Right ventricle myocardium superior (tissue), 1 donor: ENCODE data around the gene EXOC6B. TPM values are rescaled to one million over a fixed set of nuclear protein-coding genes. Genes with fewer than 3 reads are reported as not detected.

Source experiments
- ATAC-seq: fragments of 200-7000 bp; cut with Tn5 transposase; one replicate; pipeline ENCODE4 v1.9.1; 2020; ENCODE audit warnings: mild to moderate bottlenecking; ENCODE audit not compliant: poor library complexity
- DNase-seq: peaks from one replicate; pipeline ENCODE4 v3.0.0-alpha.2; 2020
- intact Hi-C: fragments of 100-400 bp; cut with DNase I; formaldehyde crosslinking; loops from one replicate; pipeline ENCODE4 v1.11.2; 2022
- total RNA-seq: library from RNA; stranded (reverse); fragmentation: NEBNext Ultra II Directional; extraction: Animal tissue kit (Norgen Biotek cat#: 25700); gene quantifications from one replicate; pipeline ENCODE4 v1.2.1, GENCODE V29; 2021
- donor health status: DM: no; HTN: yes; CAD: no; lungs with severe emphysema.

The EXOC6B gene
- total RNA-seq, 1 donor from 2014 or later: 96.9 TPM

DNA sequence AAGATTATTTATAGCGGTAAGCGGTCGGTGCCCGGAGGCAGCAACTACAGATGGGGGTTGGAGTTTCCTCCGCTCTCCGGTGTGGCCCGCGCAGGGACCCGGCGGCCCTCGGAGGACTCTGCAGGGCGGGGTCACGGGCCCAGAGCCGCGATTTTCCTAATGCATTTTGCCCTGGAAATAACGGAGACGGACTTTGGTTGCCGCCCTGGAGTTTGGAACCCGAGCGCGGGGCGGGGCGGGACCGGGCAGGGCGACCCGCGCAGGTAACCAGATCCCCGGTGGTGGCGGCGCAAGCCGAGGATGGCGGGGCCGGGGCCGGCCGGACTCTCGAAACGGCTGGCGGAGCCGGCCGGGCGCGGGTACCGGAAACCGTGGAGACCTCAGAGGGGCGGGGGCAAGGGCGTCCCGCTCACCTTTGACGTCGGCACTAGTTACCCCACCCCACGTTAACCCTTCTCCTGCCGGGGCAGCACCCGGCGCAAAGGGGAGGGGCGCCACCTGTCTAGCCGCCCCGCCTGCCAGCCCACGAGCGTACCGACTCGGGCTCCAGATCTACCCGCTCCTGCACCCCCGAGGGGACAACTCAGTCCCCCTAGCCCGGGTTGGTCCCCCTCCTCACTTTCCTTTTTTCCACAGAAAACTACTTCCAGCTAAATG lies 681.1 kb downstream of the EXOC6B start:
- ATAC-seq: peak; percentile 71
- DNase-seq: peak; percentile 75
- intact Hi-C loops: loop anchor here (10.0 kb wide), 1 partner anchor 530 kb away; no protein-coding TSS in a partner anchor

DNA sequence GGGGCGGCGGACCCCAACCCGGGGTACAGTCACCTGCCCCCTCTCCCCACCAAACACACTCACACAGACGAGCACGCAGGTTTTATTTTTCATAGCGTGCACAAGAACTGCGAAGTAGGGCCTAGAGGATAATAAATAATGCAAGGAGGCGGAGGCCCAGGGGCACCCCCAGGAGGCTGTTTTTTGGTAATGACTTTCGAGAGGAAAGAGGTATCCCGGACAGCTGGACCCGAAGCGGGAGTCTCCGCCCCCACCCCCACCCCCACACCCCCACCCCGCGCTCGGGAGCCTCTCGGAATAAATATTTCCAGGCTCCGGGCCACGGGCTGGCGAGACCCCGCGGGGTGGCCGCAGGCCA lies 681.6 kb downstream of the EXOC6B start:
- no peak for ATAC-seq
- DNase-seq: peak; percentile 80
- intact Hi-C loops: loop anchor here (10.0 kb wide), 1 partner anchor 529 kb away; no protein-coding TSS in a partner anchor

DNA sequence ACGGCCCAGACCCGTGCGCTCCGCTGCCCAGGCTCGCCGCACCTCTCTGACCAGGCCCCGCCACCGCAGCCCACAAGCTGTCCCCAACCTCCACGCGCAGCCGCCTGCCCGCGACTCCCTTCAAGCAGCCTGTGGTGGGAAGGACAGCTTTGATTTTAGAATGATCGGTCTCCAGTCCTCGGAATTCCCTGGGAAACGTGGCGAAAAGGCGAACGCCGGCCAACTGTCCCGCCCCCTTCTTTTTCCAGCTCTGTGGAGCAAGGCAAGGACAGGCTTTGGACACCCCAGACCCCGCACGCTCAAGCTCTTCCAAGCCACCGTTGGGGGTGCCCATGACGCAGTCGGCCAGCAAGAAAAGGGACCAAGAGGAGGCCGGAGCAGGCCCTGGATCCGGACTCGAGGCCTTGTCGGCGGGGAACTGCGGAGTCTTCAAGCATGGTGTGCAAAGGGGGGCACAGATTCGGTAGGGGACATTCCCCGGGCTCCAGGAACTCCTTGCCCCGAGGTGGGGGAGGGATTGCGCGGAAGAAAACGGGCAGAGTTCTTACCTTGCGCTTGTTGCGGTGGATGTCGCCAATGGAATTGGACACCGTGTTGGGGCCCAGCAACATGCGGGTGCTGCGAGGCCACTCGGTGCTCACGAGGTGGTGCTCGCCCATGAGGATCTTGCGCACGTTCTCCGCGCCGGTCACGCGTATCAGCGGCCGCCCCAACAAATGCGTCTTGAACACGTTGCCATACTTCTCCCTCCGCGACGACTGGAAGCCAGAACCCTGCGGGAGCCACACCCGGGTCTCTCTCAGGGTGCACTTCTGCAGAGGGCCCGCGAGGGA lies 682.2 kb downstream of the EXOC6B start:
- DNase-seq: peak; percentile 62
- intact Hi-C loops: loop anchor here (10.0 kb wide), 1 partner anchor 529 kb away; no protein-coding TSS in a partner anchor
- peak; percentile 28 for ATAC-seq

GRCh38 chr2:72142570-72143440 lies 683.0 kb downstream of the EXOC6B start:
- intact Hi-C loops: loop anchor here (10.0 kb wide), 1 partner anchor 528 kb away; no protein-coding TSS in a partner anchor

DNA sequence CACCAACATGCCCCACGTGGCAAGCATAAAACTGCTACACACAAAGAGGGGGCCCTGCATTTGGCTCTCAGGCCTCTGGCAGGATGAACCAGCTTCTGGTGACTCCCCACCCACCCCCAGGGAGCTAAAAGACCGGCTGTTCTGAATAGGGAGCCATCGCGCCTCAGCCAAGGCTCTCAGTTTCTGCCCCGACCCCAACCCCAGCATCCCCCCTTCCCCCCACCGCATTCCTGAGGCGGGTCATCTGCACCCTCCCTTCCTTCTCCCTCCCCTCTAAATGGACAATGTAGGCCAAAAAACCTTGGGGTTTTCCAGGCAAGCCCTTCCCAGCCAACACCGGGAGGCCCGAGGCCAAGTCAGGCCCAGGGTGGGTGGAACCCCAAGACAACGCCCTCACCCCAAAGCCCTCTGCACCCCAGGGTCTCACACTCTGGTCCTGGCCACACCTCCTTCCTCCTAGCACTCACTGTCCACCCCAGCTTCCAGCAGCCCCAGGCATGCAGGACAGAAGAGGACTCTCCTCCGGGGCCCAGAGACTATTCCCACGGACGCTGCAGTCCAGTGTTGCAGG lies 683.9 kb downstream of the EXOC6B start:
- ATAC-seq (no peak), DNase-seq (peak; percentile 29)
- intact Hi-C loops: loop anchor here (10.0 kb wide), 1 partner anchor 527 kb away; no protein-coding TSS in a partner anchor

More at GRCh38 chr2:72142570-72143440, 683.0 kb downstream of the EXOC6B start:
- DNase-seq (peak; percentile 87), ATAC-seq (peak; percentile 75)

DNA sequence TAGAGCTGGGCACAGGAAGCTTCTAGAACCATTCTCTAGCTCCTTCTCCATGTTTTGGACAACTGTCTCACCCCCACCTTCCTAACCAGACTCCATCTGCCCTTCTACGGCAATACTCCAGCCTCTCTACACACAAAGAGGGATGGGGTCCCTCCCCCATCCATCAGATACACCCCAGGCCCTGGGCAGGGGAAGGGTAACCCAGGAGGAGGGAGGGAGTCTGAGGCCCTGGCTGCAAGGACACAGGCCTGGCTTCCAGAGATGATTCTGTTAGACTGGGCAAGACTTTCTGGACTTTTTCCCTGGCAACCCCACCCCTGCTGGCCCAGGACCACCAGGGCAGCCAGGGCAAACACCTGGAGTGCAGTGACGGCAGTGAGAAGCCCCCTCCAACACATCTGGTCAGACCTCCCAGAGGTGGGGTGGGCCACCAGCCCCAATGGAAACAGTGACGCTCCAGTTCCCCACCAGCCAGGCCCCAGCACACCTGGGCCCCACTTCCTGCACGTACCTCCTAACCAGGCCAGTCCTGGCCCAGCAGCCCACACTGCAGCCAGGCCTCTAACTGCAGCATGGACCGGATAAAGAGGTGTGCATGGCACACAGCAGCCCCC lies 684.7 kb downstream of the EXOC6B start:
- no peak for ATAC-seq
- peak; percentile 24 for DNase-seq
- intact Hi-C loops: loop anchor here (10.0 kb wide), 1 partner anchor 526 kb away; no protein-coding TSS in a partner anchor

- DNase-seq (peak; percentile 17), ATAC-seq (no peak)
- intact Hi-C loops: loop anchor here (10.0 kb wide), 1 partner anchor 526 kb away; no protein-coding TSS in a partner anchor
These were observed 685.2 kb downstream of the EXOC6B start for GRCh38 chr2:72140621-72140960.

GRCh38 chr2:72139874-72140620 lies 685.8 kb downstream of the EXOC6B start:
- ATAC-seq (no peak), DNase-seq (peak; percentile 40)
- intact Hi-C loops: loop anchor here (10.0 kb wide), 1 partner anchor 525 kb away; no protein-coding TSS in a partner anchor

- intact Hi-C loops: no loop called here
- ATAC-seq (no peak), DNase-seq (peak; percentile 28)
These were observed 686.4 kb downstream of the EXOC6B start for GRCh38 chr2:72139471-72139873.

DNA sequence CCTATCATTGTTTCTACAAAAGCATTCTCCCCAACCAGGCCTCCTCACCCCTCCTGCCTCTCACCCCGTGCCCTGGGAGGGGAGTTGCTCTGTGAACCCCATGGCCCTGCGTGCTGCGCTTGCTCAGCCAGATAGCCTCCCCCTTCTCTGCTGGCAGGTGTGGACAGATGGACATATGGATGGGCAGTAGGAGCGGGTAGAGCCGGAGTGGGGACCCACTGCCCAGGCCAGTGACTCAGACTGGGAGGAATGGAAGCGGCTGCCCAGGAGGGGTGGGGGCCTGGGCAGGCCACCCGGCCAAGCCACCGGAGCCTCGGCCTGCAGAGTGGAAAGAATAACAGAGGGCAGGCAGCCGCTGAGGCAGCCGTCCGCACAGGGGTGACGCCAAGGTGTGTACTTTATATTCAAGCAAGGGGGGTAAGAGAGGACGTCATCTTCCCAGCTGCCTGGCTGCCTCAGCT lies 686.9 kb downstream of the EXOC6B start:
- intact Hi-C loops: no loop called here
- peak; percentile 25 for DNase-seq
- ATAC-seq: no peak

DNA sequence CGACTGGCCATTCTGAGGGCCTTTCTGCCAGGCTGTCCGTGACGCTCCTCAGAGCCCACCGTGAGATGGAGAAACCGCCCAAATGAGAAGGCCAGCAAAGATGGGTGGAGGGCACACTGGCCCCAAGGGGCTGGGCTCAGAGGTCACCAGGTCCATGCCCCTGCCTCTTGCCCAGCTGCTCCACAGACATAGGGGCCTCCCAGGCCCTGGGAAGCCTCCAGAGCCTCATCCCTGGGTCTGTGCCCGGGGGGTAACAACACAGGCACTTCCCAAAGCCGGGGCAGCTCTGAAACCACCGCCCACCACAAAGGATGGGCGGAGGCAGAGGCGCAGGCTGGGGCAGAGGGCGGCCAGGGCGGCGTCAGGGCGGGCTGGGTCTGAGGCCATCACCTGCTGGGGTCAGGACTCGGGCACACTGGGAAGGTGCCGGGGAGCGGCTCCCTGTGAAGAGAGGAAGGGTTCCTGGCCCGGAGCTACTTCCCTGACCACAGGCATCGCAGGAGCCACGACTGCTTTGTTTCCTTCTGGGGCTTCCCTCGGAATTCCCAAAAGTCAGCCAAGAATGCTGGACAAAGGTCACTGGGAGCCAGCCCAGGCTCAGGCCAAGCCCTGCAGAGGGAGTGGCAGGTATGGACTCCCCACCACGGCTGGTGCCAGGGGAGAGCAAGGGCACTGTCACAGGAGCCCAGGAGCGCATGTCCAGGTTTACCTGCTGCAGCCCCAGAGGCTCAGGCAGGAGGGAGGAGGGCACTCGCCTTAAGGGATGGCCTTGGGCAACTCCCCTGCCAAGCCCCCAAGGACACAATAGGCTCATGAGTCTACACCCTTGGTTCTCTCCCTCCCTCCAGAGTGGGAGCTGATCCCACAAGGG lies 687.6 kb downstream of the EXOC6B start:
- DNase-seq: peak; percentile 53
- peak; percentile 8 for ATAC-seq
- intact Hi-C loops: no loop called here

DNA sequence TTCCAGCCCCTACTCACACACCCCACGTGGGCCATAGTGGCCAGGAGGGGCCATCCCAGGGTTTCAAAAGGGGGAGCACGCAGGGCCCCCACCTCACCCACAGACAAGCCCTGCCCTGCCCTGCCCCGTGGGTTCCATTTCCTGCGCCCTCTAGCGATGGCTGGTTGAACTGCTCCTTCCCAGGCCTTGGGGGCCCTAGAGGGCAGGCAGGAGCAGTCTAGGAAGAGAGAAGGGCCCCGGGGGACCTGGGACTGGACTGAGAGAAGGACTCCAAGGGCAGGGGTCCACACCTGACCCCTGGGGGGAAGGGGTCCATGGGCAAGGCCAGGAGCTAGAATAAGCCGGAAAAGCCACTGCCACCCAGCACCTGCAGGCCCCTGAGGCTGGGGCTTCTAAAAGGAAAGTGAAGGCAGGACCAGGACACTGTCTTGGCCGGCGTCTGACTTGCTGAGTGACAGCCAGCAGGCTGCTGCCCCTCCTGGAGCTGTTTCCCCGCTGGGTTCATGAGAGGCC lies 688.3 kb downstream of the EXOC6B start:
- peak; percentile 86 for ATAC-seq
- intact Hi-C loops: no loop called here
- peak; percentile 76 for DNase-seq

GRCh38 chr2:72136933-72137497 lies 688.8 kb downstream of the EXOC6B start:
- ATAC-seq: no peak
- intact Hi-C loops: no loop called here

DNA sequence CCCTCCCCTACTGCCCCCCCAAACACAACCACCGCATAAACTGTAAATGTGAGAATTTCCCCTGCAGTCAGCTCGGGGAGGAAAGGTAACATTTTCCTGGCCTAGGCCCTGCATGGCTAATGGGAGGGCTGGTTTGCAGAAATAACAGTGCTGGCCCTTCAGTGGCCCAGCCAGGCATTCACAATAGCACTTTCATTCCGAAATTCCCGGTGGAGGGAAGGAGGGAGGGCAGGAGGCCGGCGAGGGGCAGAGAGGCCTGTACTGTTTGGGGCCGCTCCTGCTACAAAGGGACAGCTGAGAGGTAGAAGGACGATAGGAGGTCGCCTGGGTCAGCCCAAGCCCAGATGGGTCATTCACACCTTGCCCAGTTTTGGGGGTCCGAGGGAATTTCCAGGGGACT lies 689.5 kb downstream of the EXOC6B start:
- peak; percentile 8 for ATAC-seq
- intact Hi-C loops: no loop called here
- DNase-seq: peak; percentile 39

More at GRCh38 chr2:72136933-72137497, 688.8 kb downstream of the EXOC6B start:
- DNase-seq: peak; percentile 30

GRCh38 chr2:72135921-72136320 lies 689.9 kb downstream of the EXOC6B start:
- DNase-seq: peak; percentile 28
- no peak for ATAC-seq
- intact Hi-C loops: no loop called here
